SK-N-MC (cell line): ENCODE measurements around the gene CPXM2.

ENCODE experiments used
- FOXP2 ChIP-seq: optimal IDR thresholded peaks from 2 replicates; pipeline ENCODE3; 2011; ENCODE audit warnings: mild to moderate bottlenecking, moderate library complexity; ENCODE audit not compliant: insufficient read depth; ENCODE audit errors: extremely low read length, control extremely low read depth
- POLR2AphosphoS5 ChIP-seq: IDR thresholded peaks from 2 replicates; pipeline ENCODE4 v1.6.1; 2012; ENCODE audit warnings: mild to moderate bottlenecking, low read depth, low read length, borderline replicate concordance

GRCh38 chr10:123854498-123854897 lies 37.1 kb downstream of the CPXM2 start:
- TF ChIP-seq FOXP2 = no peak
- TF ChIP-seq POLR2AphosphoS5 = no peak
